GM23338 (cell line): ENCODE data around the gene LLGL1. TPM values are rescaled to one million over a fixed set of nuclear protein-coding genes. Genes with fewer than 3 reads are reported as not detected.

Source experiments
- ATAC-seq: fragments of 200-7000 bp; cut with Tn5 transposase; 3 replicates; pipeline ENCODE4 v1.9.1; 2020
- DNase-seq: peaks from one replicate; pipeline ENCODE4 v3.0.0-alpha.2; 2015; ENCODE audit warnings: low spot score
- H2AFZ ChIP-seq: fragments of 200-600 bp; sonication (generic); 2 replicates; pipeline ENCODE4 v1.8.0; 2016; ENCODE audit warnings: antibody characterized with exemption, mild to moderate bottlenecking, moderate library complexity
- H3F3A ChIP-seq: fragments of 200-600 bp; sonication (generic); replicated peaks from 2 replicates; pipeline ENCODE4 v1.8.0; 2017; ENCODE audit warnings: antibody characterized with exemption, mixed run types, low read depth
- H3K27ac ChIP-seq: fragments of 200-600 bp; sonication (generic); 2 replicates; pipeline ENCODE4 v1.6.1; 2016; ENCODE audit warnings: low read depth
- H3K27me3 ChIP-seq: fragments of 200-600 bp; sonication (generic); 2 replicates; pipeline ENCODE4 v1.8.0; 2016; ENCODE audit warnings: mild to moderate bottlenecking, mixed run types, moderate library complexity; ENCODE audit not compliant: insufficient read depth
- H3K36me3 ChIP-seq: fragments of 200-600 bp; sonication (generic); 2 replicates; pipeline ENCODE4 v1.8.0; 2016; ENCODE audit warnings: mild to moderate bottlenecking; ENCODE audit not compliant: insufficient read depth
- H3K4me1 ChIP-seq: fragments of 200-600 bp; sonication (generic); 2 replicates; pipeline ENCODE4 v1.8.0; 2016; ENCODE audit warnings: mild to moderate bottlenecking, moderate library complexity; ENCODE audit not compliant: insufficient read depth
- H3K4me2 ChIP-seq: fragments of 200-600 bp; sonication (generic); 2 replicates; pipeline ENCODE4 v1.7.1; 2017; ENCODE audit warnings: mixed run types
- H3K4me3 ChIP-seq: fragments of 200-600 bp; sonication (generic); 2 replicates; pipeline ENCODE4 v1.6.1; 2016; ENCODE audit warnings: mixed run types
- H3K79me2 ChIP-seq: fragments of 200-600 bp; sonication (generic); replicated peaks from 2 replicates; pipeline ENCODE4 v1.8.0; 2017; ENCODE audit warnings: mild to moderate bottlenecking; ENCODE audit not compliant: insufficient read depth
- H3K9me2 ChIP-seq: fragments of 200-600 bp; sonication (generic); 2 replicates; pipeline ENCODE4 v1.8.0; 2017; ENCODE audit not compliant: insufficient read depth
- H4K20me1 ChIP-seq: fragments of 200-600 bp; sonication (generic); replicated peaks from 2 replicates; pipeline ENCODE4 v1.8.0; 2017; ENCODE audit warnings: mild to moderate bottlenecking; ENCODE audit not compliant: insufficient read depth
- H3K27ac Mint-ChIP-seq: 2 replicates; pipeline ENCODE4 v1.8.0; 2020; ENCODE audit warnings: inconsistent platforms, mild to moderate bottlenecking, moderate library complexity, mixed read lengths
- H3K27me3 Mint-ChIP-seq: 3 replicates; pipeline ENCODE4 v1.8.0; 2022; ENCODE audit warnings: low read depth, mild to moderate bottlenecking, moderate library complexity, mixed read lengths, inconsistent platforms; ENCODE audit not compliant: insufficient read depth, poor library complexity
- H3K36me3 Mint-ChIP-seq: 3 replicates; pipeline ENCODE4 v1.8.0; 2021; ENCODE audit warnings: low read depth, mild to moderate bottlenecking, inconsistent platforms, moderate library complexity, mixed read lengths
- H3K4me1 Mint-ChIP-seq: 3 replicates; pipeline ENCODE4 v1.8.0; 2020; ENCODE audit warnings: mild to moderate bottlenecking, inconsistent platforms, mixed read lengths
- H3K4me3 Mint-ChIP-seq: 3 replicates; pipeline ENCODE4 v1.8.0; 2021; ENCODE audit warnings: moderate library complexity, mild to moderate bottlenecking, inconsistent platforms, mixed read lengths
- H3K9me3 Mint-ChIP-seq: 3 replicates; pipeline ENCODE4 v1.8.0; 2020; ENCODE audit warnings: moderate library complexity, mild to moderate bottlenecking, inconsistent platforms, mixed read lengths
- POLR2AphosphoS5 ChIP-seq: IDR thresholded peaks from 2 replicates; pipeline ENCODE4 v1.6.1; 2016; ENCODE audit warnings: antibody characterized with exemption, low read depth
- ZNF114 ChIP-seq: fragments of 250-450 bp; sonication (Bioruptor Pico); IDR thresholded peaks from 2 replicates; pipeline ENCODE4 v1.5.0; 2020; ENCODE audit warnings: mild to moderate bottlenecking, moderate library complexity
- ZNF331 ChIP-seq: fragments of 250-450 bp; sonication (Bioruptor Pico); IDR thresholded peaks from 2 replicates; pipeline ENCODE4 v1.5.0; 2020; ENCODE audit warnings: low read depth, mild to moderate bottlenecking, moderate library complexity
- polyA plus RNA-seq: library from polyadenylated mRNA; unstranded; fragments of >200 nt; fragmentation: Nextera tagmentation; extraction: Ambion mirVana; gene quantifications from 2 replicates; pipeline ENCODE4 v1.2.1, GENCODE V29; 2016
- total RNA-seq: library from RNA; depleted of rRNA; stranded (reverse); fragments of >200 nt; shearing (Covaris generic); gene quantifications from 2 replicates; pipeline ENCODE4 v1.2.3, GENCODE V29; 2014
- TF ChIP-seq, protein P1 (sequence below): fragments of 250-450 bp; sonication (Bioruptor Pico); IDR thresholded peaks from 2 replicates; pipeline ENCODE4 v1.5.0; 2020; ENCODE audit warnings: mild to moderate bottlenecking, moderate library complexity
- TF ChIP-seq, protein P2 (sequence below), 2 experiments: fragments of 200-600 bp in 1 of 2; sonication (generic) in 1 of 2; conservative IDR thresholded peaks; 2 replicates each; pipeline versions ENCODE4 v1.5.1 to v1.6.1; 2016 to 2017; ENCODE audit warnings: antibody characterized with exemption in 2 of 2, low read depth in 2 of 2, mild to moderate bottlenecking in 2 of 2, moderate library complexity in 1 of 2
- TF ChIP-seq, protein P3 (sequence below): IDR thresholded peaks from one replicate; pipeline ENCODE4 v1.6.1; 2018; ENCODE audit warnings: antibody characterized with exemption; ENCODE audit not compliant: unreplicated experiment

Gene LLGL1
- total and polyA plus RNA-seq, 2 experiments from 2014 or later: 5.9 to 129 TPM

DNA sequence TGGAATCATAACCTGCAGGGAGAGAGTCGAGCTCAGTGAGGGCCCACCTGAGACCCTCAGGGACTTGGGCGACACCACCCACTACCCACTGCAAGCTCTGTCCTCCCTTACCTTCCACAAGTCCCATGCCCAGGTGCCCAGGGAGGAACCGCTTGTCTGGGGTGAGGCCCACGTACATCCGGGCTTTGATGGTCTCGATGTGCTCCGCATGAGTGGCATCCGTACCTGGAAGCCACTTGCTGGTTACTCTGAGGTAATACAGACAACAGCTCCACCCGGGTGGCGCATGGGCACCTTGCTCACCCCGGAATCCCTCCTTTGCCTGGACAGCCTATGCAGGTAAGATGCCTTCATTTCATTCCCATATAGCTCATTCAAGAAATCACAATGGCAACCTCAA is 59.9 kb downstream of the LLGL1 start (continued):
- TF ChIP-seq, protein P1, sequence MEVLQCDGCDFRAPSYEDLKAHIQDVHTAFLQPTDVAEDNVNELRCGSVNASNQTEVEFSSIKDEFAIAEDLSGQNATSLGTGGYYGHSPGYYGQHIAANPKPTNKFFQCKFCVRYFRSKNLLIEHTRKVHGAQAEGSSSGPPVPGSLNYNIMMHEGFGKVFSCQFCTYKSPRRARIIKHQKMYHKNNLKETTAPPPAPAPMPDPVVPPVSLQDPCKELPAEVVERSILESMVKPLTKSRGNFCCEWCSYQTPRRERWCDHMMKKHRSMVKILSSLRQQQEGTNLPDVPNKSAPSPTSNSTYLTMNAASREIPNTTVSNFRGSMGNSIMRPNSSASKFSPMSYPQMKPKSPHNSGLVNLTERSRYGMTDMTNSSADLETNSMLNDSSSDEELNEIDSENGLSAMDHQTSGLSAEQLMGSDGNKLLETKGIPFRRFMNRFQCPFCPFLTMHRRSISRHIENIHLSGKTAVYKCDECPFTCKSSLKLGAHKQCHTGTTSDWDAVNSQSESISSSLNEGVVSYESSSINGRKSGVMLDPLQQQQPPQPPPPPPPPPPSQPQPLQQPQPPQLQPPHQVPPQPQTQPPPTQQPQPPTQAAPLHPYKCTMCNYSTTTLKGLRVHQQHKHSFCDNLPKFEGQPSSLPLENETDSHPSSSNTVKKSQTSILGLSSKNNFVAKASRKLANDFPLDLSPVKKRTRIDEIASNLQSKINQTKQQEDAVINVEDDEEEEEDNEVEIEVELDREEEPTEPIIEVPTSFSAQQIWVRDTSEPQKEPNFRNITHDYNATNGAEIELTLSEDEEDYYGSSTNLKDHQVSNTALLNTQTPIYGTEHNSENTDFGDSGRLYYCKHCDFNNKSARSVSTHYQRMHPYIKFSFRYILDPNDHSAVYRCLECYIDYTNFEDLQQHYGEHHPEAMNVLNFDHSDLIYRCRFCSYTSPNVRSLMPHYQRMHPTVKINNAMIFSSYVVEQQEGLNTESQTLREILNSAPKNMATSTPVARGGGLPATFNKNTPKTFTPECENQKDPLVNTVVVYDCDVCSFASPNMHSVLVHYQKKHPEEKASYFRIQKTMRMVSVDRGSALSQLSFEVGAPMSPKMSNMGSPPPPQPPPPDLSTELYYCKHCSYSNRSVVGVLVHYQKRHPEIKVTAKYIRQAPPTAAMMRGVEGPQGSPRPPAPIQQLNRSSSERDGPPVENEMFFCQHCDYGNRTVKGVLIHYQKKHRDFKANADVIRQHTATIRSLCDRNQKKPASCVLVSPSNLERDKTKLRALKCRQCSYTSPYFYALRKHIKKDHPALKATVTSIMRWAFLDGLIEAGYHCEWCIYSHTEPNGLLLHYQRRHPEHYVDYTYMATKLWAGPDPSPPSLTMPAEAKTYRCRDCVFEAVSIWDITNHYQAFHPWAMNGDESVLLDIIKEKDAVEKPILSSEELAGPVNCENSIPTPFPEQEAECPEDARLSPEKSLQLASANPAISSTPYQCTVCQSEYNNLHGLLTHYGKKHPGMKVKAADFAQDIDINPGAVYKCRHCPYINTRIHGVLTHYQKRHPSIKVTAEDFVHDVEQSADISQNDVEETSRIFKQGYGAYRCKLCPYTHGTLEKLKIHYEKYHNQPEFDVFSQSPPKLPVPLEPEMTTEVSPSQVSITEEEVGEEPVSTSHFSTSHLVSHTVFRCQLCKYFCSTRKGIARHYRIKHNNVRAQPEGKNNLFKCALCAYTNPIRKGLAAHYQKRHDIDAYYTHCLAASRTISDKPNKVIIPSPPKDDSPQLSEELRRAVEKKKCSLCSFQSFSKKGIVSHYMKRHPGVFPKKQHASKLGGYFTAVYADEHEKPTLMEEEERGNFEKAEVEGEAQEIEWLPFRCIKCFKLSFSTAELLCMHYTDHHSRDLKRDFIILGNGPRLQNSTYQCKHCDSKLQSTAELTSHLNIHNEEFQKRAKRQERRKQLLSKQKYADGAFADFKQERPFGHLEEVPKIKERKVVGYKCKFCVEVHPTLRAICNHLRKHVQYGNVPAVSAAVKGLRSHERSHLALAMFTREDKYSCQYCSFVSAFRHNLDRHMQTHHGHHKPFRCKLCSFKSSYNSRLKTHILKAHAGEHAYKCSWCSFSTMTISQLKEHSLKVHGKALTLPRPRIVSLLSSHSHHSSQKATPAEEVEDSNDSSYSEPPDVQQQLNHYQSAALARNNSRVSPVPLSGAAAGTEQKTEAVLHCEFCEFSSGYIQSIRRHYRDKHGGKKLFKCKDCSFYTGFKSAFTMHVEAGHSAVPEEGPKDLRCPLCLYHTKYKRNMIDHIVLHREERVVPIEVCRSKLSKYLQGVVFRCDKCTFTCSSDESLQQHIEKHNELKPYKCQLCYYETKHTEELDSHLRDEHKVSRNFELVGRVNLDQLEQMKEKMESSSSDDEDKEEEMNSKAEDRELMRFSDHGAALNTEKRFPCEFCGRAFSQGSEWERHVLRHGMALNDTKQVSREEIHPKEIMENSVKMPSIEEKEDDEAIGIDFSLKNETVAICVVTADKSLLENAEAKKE (CRISPR knock-in tag): no peak

DNA sequence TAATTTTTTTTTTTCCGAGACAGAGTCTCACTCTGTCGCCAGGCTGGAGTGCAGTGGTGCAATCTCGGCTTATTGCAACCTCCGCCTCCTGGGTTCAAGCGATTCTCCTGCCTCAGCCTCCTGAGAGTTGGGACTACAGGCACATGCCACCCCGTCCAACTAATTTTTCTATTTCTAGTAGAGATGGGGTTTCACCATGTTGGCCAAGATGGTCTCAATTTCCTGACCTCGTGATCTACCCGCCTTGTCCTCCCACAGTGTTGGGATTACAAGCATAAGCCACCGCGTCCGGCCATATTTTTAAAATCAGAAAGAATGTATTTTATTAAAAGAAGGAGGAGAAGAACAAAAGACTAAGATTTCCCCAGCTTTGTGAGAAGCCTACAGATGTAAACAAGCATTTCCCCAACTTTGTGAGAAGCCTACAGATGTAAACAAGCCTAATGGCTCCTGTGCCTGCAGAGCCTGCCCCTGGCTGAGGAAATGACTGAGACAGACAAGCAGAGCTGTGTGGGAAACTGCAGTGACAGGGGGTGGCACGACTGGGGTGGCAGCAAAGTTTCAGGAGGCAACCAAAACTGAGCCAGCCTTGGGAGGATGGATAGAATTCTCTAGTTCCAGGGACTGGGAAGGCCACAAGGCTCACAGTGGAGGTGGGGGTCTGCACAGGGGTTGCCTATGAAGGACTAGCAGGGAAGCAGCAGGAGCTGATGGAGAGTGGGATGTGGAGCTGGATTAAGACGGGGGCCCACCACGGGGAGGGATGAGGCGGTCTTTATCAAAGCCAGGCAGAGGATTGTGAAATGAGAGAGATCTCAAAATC is 66.5 kb downstream of the LLGL1 start:
- ATAC-seq: no peak
- H3K4me1 Mint-ChIP-seq: no peaks in the 10 kb centered on the region
- Histone ChIP-seq H3K27ac (no peak overlapping the region), H2AFZ (no peak overlapping the region), H4K20me1 (peaks cover 13% of the 10 kb centered on the region; the same call in 1 of the 2 replicates), H3F3A (0 out of 2 replicates have a peak, but pooled peaks cover 4% of the 10 kb centered on the region), H3K9me2 (no peaks in the 10 kb centered on the region), H3K4me2 (no peak overlapping the region), H3K79me2 (no peaks in the 10 kb centered on the region), H3K27me3 (no peaks in the 10 kb centered on the region), H3K36me3 (peaks cover 55% of the 10 kb centered on the region), H3K4me3 (no peak overlapping the region), H3K4me1 (no peaks in the 10 kb centered on the region)
- DNase-seq: no peak
- no peak overlapping the region for H3K27ac Mint-ChIP-seq
- no peak overlapping the region for H3K4me3 Mint-ChIP-seq
- H3K27me3 Mint-ChIP-seq: peaks cover 13% of the 10 kb centered on the region
- H3K9me3 Mint-ChIP-seq: no peaks in the 10 kb centered on the region; the same call in 2 of the 3 replicates
- H3K36me3 Mint-ChIP-seq: peaks cover 88% of the 10 kb centered on the region
- TF ChIP-seq ZNF331 (CRISPR knock-in tag) (no peak), POLR2AphosphoS5 (no peak), ZNF114 (CRISPR knock-in tag) (no peak)
- TF ChIP-seq, protein P2, sequence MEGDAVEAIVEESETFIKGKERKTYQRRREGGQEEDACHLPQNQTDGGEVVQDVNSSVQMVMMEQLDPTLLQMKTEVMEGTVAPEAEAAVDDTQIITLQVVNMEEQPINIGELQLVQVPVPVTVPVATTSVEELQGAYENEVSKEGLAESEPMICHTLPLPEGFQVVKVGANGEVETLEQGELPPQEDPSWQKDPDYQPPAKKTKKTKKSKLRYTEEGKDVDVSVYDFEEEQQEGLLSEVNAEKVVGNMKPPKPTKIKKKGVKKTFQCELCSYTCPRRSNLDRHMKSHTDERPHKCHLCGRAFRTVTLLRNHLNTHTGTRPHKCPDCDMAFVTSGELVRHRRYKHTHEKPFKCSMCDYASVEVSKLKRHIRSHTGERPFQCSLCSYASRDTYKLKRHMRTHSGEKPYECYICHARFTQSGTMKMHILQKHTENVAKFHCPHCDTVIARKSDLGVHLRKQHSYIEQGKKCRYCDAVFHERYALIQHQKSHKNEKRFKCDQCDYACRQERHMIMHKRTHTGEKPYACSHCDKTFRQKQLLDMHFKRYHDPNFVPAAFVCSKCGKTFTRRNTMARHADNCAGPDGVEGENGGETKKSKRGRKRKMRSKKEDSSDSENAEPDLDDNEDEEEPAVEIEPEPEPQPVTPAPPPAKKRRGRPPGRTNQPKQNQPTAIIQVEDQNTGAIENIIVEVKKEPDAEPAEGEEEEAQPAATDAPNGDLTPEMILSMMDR (conservative IDR thresholded peaks at IDR 0.05; ENCODE audit: low read depth in 2 of 2): no peak
- TF ChIP-seq, protein P3, sequence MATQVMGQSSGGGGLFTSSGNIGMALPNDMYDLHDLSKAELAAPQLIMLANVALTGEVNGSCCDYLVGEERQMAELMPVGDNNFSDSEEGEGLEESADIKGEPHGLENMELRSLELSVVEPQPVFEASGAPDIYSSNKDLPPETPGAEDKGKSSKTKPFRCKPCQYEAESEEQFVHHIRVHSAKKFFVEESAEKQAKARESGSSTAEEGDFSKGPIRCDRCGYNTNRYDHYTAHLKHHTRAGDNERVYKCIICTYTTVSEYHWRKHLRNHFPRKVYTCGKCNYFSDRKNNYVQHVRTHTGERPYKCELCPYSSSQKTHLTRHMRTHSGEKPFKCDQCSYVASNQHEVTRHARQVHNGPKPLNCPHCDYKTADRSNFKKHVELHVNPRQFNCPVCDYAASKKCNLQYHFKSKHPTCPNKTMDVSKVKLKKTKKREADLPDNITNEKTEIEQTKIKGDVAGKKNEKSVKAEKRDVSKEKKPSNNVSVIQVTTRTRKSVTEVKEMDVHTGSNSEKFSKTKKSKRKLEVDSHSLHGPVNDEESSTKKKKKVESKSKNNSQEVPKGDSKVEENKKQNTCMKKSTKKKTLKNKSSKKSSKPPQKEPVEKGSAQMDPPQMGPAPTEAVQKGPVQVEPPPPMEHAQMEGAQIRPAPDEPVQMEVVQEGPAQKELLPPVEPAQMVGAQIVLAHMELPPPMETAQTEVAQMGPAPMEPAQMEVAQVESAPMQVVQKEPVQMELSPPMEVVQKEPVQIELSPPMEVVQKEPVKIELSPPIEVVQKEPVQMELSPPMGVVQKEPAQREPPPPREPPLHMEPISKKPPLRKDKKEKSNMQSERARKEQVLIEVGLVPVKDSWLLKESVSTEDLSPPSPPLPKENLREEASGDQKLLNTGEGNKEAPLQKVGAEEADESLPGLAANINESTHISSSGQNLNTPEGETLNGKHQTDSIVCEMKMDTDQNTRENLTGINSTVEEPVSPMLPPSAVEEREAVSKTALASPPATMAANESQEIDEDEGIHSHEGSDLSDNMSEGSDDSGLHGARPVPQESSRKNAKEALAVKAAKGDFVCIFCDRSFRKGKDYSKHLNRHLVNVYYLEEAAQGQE: no peak
